Endothelial cell (in vitro differentiated cells): ENCODE measurements around the gene MTCH1. TPM values are rescaled to one million over a fixed set of nuclear protein-coding genes. Genes with fewer than 3 reads are reported as not detected.

Experiments
- DNase-seq: peaks from one replicate; pipeline ENCODE4 v3.0.0; 2021; ENCODE audit warnings: low spot score
- H3K27ac Mint-ChIP-seq: one replicate; pipeline ENCODE4 v1.8.0; 2021; ENCODE audit warnings: mixed read lengths, inconsistent platforms; ENCODE audit not compliant: unreplicated experiment
- H3K27me3 Mint-ChIP-seq: one replicate; pipeline ENCODE4 v1.8.0; 2021; ENCODE audit warnings: mild to moderate bottlenecking, moderate library complexity, mixed read lengths, inconsistent platforms; ENCODE audit not compliant: unreplicated experiment
- H3K36me3 Mint-ChIP-seq: one replicate; pipeline ENCODE4 v1.8.0; 2021; ENCODE audit warnings: mild to moderate bottlenecking, low read depth, mixed read lengths, inconsistent platforms; ENCODE audit not compliant: unreplicated experiment
- H3K4me1 Mint-ChIP-seq: one replicate; pipeline ENCODE4 v1.8.0; 2021; ENCODE audit warnings: mild to moderate bottlenecking, mixed read lengths, inconsistent platforms; ENCODE audit not compliant: unreplicated experiment
- H3K4me3 Mint-ChIP-seq: one replicate; pipeline ENCODE4 v1.8.0; 2021; ENCODE audit warnings: mild to moderate bottlenecking, mixed read lengths, inconsistent platforms; ENCODE audit not compliant: unreplicated experiment
- H3K9me3 Mint-ChIP-seq: one replicate; pipeline ENCODE4 v1.8.0; 2021; ENCODE audit warnings: mixed read lengths, inconsistent platforms; ENCODE audit not compliant: unreplicated experiment
- total RNA-seq: library from RNA; stranded (reverse); fragmentation: NEBNext Ultra II Directional; extraction: Animal tissue kit (Norgen Biotek cat#: 25700); gene quantifications from one replicate; pipeline ENCODE4 v1.2.1, GENCODE V29; 2021; ENCODE audit not compliant: unreplicated experiment
- TF ChIP-seq, protein P1 (sequence below): fragments of 200-600 bp; sonication (generic); IDR thresholded peaks from one replicate; pipeline ENCODE4 v1.5.0; 2021; ENCODE audit warnings: antibody characterized with exemption; ENCODE audit not compliant: unreplicated experiment

MTCH1 gene
- total RNA-seq, 1 donor from 2014 or later, result 304 TPM

DNA sequence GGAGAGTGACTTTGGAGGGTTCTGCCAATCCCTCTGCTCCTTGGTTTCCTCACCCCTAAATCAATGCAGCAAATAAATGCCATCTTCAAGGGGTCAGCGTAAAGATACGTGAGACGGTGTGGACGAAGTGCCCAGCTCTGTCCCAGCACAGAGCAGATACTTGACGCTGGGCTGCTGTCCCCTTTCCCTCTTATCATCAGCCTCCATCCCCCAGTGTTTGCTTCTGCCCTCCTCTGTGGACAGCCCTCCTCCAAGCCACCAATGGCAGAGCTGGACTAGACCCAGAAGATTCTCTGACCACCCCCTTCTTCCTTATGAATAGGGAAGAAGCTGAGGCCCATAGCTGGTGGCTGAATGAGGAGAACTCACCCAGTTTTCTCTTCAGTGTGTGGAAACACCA, 49.2 kb downstream of the MTCH1 start:
- no peaks in the 10 kb centered on the region for H3K9me3 Mint-ChIP-seq
- no peaks in the 10 kb centered on the region for H3K4me1 Mint-ChIP-seq
- H3K27me3 Mint-ChIP-seq, result peaks cover 8% of the 10 kb centered on the region
- no peak for DNase-seq
- peaks cover 4% of the 10 kb centered on the region for H3K36me3 Mint-ChIP-seq
- H3K4me3 Mint-ChIP-seq, result no peak overlapping the region
- TF ChIP-seq, protein P1, sequence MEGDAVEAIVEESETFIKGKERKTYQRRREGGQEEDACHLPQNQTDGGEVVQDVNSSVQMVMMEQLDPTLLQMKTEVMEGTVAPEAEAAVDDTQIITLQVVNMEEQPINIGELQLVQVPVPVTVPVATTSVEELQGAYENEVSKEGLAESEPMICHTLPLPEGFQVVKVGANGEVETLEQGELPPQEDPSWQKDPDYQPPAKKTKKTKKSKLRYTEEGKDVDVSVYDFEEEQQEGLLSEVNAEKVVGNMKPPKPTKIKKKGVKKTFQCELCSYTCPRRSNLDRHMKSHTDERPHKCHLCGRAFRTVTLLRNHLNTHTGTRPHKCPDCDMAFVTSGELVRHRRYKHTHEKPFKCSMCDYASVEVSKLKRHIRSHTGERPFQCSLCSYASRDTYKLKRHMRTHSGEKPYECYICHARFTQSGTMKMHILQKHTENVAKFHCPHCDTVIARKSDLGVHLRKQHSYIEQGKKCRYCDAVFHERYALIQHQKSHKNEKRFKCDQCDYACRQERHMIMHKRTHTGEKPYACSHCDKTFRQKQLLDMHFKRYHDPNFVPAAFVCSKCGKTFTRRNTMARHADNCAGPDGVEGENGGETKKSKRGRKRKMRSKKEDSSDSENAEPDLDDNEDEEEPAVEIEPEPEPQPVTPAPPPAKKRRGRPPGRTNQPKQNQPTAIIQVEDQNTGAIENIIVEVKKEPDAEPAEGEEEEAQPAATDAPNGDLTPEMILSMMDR, result no peak
- peak overlapping the region; percentile 24 for H3K27ac Mint-ChIP-seq

DNA sequence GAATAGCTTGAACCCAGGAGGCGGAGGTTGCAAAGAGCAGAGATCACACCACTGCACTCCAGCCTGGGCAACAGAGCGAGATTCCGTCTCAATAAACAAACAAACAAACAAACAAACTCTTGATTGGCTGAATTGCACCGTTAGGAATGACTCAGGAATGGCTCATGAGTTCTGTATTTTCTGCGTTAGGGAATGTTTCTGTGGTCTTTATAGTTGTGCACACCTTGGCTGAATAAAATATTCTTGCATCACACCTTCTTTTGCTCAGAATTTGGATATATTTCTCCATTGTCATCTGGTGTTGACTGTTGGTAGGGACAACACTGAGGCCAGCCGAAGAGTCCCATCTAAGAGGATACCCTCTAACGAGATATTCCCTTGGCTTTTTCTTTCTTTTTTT, 51.1 kb downstream of the MTCH1 start:
- no peak for DNase-seq
- H3K27ac Mint-ChIP-seq, result no peak overlapping the region
- TF ChIP-seq, protein P1, result no peak
- no peaks in the 10 kb centered on the region for H3K9me3 Mint-ChIP-seq
- no peaks in the 10 kb centered on the region for H3K4me1 Mint-ChIP-seq
- no peak overlapping the region for H3K4me3 Mint-ChIP-seq
- peaks cover 6% of the 10 kb centered on the region for H3K27me3 Mint-ChIP-seq
- no peaks in the 10 kb centered on the region for H3K36me3 Mint-ChIP-seq

- Mint-ChIP-seq H3K4me1 (no peaks in the 10 kb centered on the region), H3K9me3 (no peaks in the 10 kb centered on the region), H3K36me3 (no peaks in the 10 kb centered on the region), H3K4me3 (no peak overlapping the region), H3K27me3 (peaks cover 4% of the 10 kb centered on the region), H3K27ac (no peak overlapping the region)
- DNase-seq, result no peak
- TF ChIP-seq, protein P1, result no peak
Observed at GRCh38 chr6:36933519-36933918, 52.5 kb downstream of the MTCH1 start.

DNA sequence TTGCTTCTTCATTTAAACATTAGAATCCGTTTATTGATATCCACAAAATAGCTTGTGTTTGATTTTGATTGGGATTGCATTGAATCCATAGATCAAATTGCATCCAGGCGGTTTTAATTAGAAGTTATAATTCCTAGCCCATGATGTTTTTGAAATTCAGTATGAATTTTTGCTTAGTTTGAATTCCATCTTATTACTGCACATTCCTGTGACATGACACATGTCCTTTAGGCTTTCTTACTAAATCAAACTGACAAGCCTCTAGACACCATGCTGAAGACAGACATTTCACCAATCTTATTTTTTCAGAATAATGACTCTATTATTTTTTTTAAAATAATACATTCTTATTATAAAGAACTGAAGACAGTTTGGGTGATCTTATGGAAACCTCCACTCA, 52.9 kb downstream of the MTCH1 start:
- Mint-ChIP-seq H3K9me3 (no peaks in the 10 kb centered on the region), H3K4me3 (no peak overlapping the region), H3K36me3 (no peaks in the 10 kb centered on the region), H3K27me3 (peaks cover 4% of the 10 kb centered on the region), H3K27ac (no peak overlapping the region), H3K4me1 (no peaks in the 10 kb centered on the region)
- TF ChIP-seq, protein P1, result no peak
- no peak for DNase-seq

DNA sequence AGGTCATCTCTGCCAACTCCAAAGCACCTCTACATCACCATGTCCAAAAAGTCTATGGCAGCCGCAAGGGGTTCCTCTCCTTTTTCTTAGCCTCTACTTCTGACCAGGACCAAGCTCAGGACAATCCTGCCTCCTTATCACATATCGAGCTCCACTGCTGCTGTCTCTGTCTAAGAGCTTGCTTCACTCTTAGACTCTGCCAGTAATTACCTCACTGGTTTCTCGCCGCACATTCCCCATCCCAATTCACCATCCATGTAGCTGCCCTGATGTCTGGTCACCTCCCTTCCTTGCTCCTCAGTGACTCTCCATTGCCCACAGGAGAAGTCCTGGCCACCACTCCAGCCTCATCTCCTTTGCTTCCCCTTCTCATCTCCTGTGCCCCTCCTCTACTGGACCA, 55.5 kb downstream of the MTCH1 start:
- no peak overlapping the region for H3K27ac Mint-ChIP-seq
- no peak overlapping the region for H3K4me3 Mint-ChIP-seq
- H3K9me3 Mint-ChIP-seq, result no peaks in the 10 kb centered on the region
- TF ChIP-seq, protein P1, result no peak
- no peak for DNase-seq
- no peaks in the 10 kb centered on the region for H3K27me3 Mint-ChIP-seq
- H3K36me3 Mint-ChIP-seq, result no peaks in the 10 kb centered on the region
- no peaks in the 10 kb centered on the region for H3K4me1 Mint-ChIP-seq
